Ovary (tissue), 3 donors: ENCODE results near the gene PALB2.

Experiments
- POLR2A ChIP-seq: fragments of 450-650 bp; IDR thresholded peaks from one replicate; pipeline ENCODE4 v1.6.1; 2017; ENCODE audit warnings: antibody characterized with exemption, mild to moderate bottlenecking, moderate library complexity
- TF ChIP-seq, protein P1 (sequence below), 3 donors: fragments of 450-650 bp in 2 of 3; fragments of 200-600 bp in 1 of 3; IDR thresholded peaks; one replicate each; pipeline versions ENCODE4 v1.5.1 to v1.8.0; 2016 to 2022; ENCODE audit warnings: antibody characterized with exemption in 3 of 3, mild to moderate bottlenecking in 1 of 3
- donor health status: DM: no; HTN: no; CAD: no.

DNA sequence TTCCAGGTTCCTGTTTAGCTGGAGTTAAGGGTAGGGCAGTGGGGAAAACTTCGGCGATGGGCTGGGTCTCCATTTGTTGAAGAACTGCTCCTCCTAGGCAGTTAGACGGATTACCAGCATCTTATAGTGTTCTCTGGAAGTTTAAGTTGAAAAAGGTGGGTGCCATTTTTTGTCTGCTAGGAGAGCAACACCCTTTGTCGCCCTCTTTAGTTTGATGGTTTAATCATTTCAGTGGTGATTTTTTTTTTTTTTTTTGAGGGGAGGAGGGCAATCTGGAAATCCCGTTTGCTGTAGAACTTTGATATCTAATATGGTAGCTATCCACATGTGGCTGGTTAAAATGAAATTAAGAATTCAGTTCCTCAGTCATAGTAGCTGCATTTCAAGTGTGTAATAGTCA, 79.5 kb downstream of the PALB2 start:
- TF ChIP-seq, protein P1, sequence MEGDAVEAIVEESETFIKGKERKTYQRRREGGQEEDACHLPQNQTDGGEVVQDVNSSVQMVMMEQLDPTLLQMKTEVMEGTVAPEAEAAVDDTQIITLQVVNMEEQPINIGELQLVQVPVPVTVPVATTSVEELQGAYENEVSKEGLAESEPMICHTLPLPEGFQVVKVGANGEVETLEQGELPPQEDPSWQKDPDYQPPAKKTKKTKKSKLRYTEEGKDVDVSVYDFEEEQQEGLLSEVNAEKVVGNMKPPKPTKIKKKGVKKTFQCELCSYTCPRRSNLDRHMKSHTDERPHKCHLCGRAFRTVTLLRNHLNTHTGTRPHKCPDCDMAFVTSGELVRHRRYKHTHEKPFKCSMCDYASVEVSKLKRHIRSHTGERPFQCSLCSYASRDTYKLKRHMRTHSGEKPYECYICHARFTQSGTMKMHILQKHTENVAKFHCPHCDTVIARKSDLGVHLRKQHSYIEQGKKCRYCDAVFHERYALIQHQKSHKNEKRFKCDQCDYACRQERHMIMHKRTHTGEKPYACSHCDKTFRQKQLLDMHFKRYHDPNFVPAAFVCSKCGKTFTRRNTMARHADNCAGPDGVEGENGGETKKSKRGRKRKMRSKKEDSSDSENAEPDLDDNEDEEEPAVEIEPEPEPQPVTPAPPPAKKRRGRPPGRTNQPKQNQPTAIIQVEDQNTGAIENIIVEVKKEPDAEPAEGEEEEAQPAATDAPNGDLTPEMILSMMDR (IDR thresholded peaks at IDR 0.05), result no peak
- no peak for TF ChIP-seq POLR2A
